ENCODE results near the gene PRPH. TPM values are rescaled to one million over a fixed set of nuclear protein-coding genes. Genes with fewer than 3 reads are reported as not detected.
A peak's percentile ranks its signal among the peaks of the same experiment; 100 is the strongest.

Gene PRPH
- total RNA-seq, 4 donors from 2014 or later: 4.7 to 5.6 TPM; not detected in 2

DNA sequence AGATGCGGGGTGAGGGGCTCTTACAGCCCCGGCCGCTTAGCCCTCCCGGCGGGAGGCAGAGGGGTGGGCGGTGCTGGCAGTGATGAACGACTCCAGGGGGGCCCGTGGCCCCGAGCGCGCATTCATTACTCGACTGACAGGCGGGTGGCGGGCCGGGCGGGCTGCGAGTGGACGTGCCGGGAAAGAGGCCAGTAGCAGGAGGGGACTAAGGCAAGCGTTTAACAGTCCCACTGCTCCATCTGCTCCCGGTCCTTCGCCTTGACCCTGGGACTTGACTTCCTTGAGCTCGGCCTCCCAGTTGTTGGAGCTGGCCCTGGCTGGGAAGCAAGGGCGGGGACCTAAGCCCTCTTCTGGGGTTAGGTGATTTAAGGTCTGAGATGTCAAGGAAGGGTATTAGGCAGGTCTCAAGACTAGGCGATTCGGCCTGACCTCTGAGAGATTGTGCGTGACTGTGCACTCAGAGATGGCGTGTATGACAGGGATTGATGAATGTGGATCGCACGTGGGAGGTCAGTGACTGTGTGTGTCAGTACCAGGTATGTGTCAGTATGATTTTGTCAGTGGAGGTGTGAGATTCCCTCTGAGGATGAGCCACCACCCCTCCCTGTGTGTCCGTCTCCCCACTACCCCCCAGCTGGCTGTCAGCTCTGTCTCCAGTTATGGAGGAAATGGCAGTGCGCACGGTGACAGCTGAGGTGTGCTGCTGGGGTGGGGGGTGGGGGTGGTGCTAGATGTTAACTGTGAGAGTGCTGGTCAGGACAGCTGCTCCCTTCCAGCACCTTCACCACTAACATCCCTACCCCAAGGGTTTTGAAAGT is 48.2 kb downstream of the PRPH start:
- peaks cover 7 to 36% of the 10 kb centered on the region in 2 donors for H3K4me1 ChIP-seq
- intact Hi-C loops (cut with DNase I; ENCODE audit: low total_unique reads): loop anchor here (10.0 kb wide), 1 partner anchor 58 kb away; no protein-coding TSS in a partner anchor
- TF ChIP-seq, protein P1, sequence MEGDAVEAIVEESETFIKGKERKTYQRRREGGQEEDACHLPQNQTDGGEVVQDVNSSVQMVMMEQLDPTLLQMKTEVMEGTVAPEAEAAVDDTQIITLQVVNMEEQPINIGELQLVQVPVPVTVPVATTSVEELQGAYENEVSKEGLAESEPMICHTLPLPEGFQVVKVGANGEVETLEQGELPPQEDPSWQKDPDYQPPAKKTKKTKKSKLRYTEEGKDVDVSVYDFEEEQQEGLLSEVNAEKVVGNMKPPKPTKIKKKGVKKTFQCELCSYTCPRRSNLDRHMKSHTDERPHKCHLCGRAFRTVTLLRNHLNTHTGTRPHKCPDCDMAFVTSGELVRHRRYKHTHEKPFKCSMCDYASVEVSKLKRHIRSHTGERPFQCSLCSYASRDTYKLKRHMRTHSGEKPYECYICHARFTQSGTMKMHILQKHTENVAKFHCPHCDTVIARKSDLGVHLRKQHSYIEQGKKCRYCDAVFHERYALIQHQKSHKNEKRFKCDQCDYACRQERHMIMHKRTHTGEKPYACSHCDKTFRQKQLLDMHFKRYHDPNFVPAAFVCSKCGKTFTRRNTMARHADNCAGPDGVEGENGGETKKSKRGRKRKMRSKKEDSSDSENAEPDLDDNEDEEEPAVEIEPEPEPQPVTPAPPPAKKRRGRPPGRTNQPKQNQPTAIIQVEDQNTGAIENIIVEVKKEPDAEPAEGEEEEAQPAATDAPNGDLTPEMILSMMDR (IDR thresholded peaks at IDR 0.05): no peak
- TF ChIP-seq POLR2A (IDR thresholded peaks at IDR 0.05): no peak
- peaks cover 16 to 31% of the 10 kb centered on the region in 2 donors for H3K27me3 ChIP-seq
- no peak overlapping the region for H3K27ac ChIP-seq
- no peaks in the 10 kb centered on the region for H3K36me3 ChIP-seq
- peak overlapping the region; percentile 23 to 37 for H3K4me3 ChIP-seq
- DNase-seq: no peak
- H3K9me3 ChIP-seq: no peaks in the 10 kb centered on the region

DNA sequence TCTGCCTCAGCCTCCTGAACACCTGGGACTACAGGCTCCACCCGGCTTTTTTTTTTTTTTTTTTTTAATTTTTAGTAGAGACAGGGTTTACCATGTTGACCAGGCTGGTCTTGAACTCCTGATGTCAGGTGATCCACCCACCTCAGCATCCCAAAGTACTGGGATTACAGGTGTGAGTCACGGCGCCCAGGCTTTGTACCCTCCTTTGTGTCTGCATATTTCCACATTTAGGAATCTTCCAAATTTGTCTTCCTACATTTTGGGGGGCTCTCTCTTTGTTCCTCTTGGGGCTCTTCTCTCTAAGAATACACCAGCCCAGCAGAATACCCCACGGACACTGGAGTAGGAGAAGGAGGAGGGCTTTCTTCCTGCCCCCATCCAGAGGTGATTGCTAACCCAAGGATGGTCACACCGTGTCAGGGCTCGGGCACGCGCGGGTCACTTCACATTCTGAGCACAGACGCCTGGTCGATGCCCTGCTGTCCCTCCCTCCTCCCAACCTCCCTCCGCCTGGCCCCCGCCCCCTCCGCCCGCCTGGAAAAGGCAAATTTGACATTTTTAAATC is 49.6 kb downstream of the PRPH start:
- peaks cover 7 to 36% of the 10 kb centered on the region in 2 donors for H3K4me1 ChIP-seq
- H3K9me3 ChIP-seq: no peaks in the 10 kb centered on the region
- intact Hi-C loops (cut with DNase I; ENCODE audit: low total_unique reads): loop anchor here (10.0 kb wide), 1 partner anchor 60 kb away; no protein-coding TSS in a partner anchor
- TF ChIP-seq POLR2A (IDR thresholded peaks at IDR 0.05): no peak
- TF ChIP-seq, protein P1 (IDR thresholded peaks at IDR 0.05): no peak
- H3K36me3 ChIP-seq: no peaks in the 10 kb centered on the region
- DNase-seq: no peak
- H3K27ac ChIP-seq: no peak overlapping the region
- H3K27me3 ChIP-seq: peaks cover 16 to 36% of the 10 kb centered on the region in 2 donors
- no peak overlapping the region for H3K4me3 ChIP-seq

DNA sequence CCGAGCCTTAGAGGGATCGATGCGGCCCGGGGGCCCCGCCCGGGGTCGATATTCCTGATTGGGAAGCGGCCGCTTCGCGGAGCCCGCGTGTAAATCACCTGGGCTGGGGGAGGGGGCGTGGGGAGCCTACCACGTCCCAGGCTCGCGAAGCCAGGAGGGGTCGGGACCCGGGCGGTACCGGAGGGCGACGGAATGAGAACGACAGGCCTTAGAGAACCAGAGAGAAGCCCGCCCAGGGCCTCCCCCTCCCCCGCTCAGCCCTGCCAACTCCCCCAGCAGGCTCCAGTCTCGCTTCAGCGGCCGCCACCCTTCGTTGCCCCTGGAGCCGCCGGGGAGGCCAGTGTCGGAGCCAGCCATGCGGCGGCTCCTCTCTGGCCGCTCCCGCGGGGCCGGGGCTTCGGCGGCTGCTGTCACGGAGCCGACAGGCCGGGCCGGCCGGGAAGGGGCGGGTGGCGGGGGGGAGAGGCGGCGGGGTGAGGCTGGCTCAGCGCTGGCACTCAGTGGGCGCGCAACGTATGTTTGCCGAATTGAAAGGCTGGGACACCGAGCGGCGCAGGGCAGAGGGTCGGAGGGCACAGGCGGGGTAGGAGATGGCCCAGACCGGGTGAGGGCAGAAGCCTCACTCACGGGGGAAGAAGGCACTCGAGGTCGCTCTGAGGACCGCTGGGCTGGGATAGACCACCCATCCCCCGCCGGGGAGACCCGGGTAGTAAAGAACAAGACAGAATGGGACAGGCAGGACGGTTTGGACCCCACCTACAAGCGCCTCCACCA is 50.3 kb downstream of the PRPH start:
- H3K9me3 ChIP-seq: no peaks in the 10 kb centered on the region
- H3K27me3 ChIP-seq: peaks cover 16 to 36% of the 10 kb centered on the region in 2 donors
- peaks cover 7 to 36% of the 10 kb centered on the region in 2 donors for H3K4me1 ChIP-seq
- peak overlapping the region; percentile 0 to 18 for H3K4me3 ChIP-seq
- DNase-seq: no peak
- H3K27ac ChIP-seq: no peak overlapping the region
- no peaks in the 10 kb centered on the region for H3K36me3 ChIP-seq
- intact Hi-C loops (cut with DNase I; ENCODE audit: low total_unique reads): loop anchor here (10.0 kb wide), 1 partner anchor 60 kb away; no protein-coding TSS in a partner anchor
- TF ChIP-seq, protein P1 (IDR thresholded peaks at IDR 0.05): no peak
- no peak for TF ChIP-seq POLR2A (IDR thresholded peaks at IDR 0.05)

DNA sequence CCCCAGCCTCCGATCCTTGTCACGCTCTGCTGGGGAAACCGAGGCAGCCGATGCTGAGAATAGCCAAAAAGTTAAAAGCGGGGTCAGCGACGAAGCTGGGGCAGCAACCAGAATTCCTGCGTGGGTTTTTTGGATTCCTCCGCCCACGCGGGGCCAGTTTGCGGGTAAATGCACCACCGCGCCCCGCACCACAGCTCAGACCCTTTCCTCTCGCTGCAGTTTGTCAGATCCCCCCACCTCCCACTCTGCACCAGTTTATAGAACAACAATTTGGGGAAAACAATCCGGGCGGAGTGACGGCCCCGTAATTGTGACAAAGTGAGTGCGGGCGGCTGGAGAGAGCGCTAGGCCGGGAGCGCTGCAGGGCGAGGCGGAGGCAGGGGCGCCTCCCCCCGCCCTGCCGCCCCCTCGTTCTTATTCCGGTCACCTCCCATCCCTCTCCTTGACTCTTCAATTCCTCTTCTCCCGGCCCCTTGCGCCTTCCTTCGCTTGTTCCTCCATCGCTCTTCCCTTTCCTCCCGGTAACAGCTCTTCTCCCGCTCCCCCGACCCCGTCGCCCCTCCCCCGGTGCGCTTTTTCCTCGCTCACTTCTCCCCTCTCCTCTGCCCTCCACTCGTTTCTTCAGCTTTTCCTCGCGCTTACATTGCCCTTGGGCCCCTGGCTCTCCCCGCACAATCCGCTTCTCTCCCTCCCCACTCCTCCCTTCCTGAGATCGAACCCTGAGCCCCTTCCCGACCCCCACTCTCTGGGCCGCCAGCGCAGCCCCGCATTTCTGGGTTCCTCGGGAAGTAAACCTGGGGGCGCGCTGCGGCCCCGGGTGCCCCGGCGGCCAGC is 51.1 kb downstream of the PRPH start:
- TF ChIP-seq POLR2A (IDR thresholded peaks at IDR 0.05): no peak
- TF ChIP-seq, protein P1 (IDR thresholded peaks at IDR 0.05): no peak
- Histone ChIP-seq H3K4me3 (peak overlapping the region; percentile 6 to 18), H3K27me3 (peaks cover 16 to 36% of the 10 kb centered on the region in 2 donors), H3K36me3 (no peaks in the 10 kb centered on the region), H3K9me3 (no peaks in the 10 kb centered on the region), H3K4me1 (peaks cover 7 to 36% of the 10 kb centered on the region in 2 donors), H3K27ac (no peak overlapping the region)
- intact Hi-C loops (cut with DNase I; ENCODE audit: low total_unique reads): loop anchor here (10.0 kb wide), 1 partner anchor 61 kb away; no protein-coding TSS in a partner anchor
- no peak for DNase-seq
